ENCODE measurements around the gene ABLIM1. TPM values are rescaled to one million over a fixed set of nuclear protein-coding genes. Genes with fewer than 3 reads are reported as not detected.

ABLIM1 gene
- total RNA-seq, 4 donors from 2014 or later = 56.9 to 108 (median 96.1) TPM

GRCh38 chr10:114506871-114507385 is 151.1 kb downstream of the ABLIM1 start:
- Histone ChIP-seq H3K36me3 (no peaks in the 10 kb centered on the region), H3K9me3 (no peaks in the 10 kb centered on the region), H3K27ac (peak overlapping the region; percentile 73 to 81 (median 78)), H3K27me3 (no peaks in the 10 kb centered on the region), H3K4me3 (no peak overlapping the region), H3K4me1 (peaks cover 23 to 49% (median 34%) of the 10 kb centered on the region in 4 donors)
- intact Hi-C loops (cut with DNase I; ENCODE audit: low total_unique reads) = no loop called here
- DNase-seq = no peak
- WGBS, 2 donors (ENCODE audit: low coverage in 1 of 2) = 56% methylated on average over 3 of the region's 3 CpGs
- TF ChIP-seq CTCF (IDR thresholded peaks at IDR 0.05) (no peak), EP300 (IDR thresholded peaks at IDR 0.05; ENCODE audit: low read depth) (no peak), POLR2AphosphoS5 (IDR thresholded peaks at IDR 0.05) (no peak), POLR2A (IDR thresholded peaks at IDR 0.05) (no peak)
- in situ Hi-C loops (cut with MboI; ENCODE audit: low pct_ligation_motif_present in 1 of 4, low pct_unique_long_range_greater_than_20kb in 1 of 4, low sequenced_read_pairs in 3 of 4) = no loop called here

- WGBS, 2 donors (ENCODE audit: low coverage in 1 of 2) = 43 to 53% methylated on average over 2 to 3 of the region's 3 CpGs
- H3K36me3 ChIP-seq = no peaks in the 10 kb centered on the region
- no peak for DNase-seq
Measured at GRCh38 chr10:114504769-114505579, 153.1 kb downstream of the ABLIM1 start.

GRCh38 chr10:114502074-114502473 is 156.0 kb downstream of the ABLIM1 start:
- WGBS, 2 donors (ENCODE audit: low coverage in 1 of 2) = 94% methylated on average over 1 of the region's 1 CpG; no CpG with 5 or more reads in 1 of the 2 donors
- Histone ChIP-seq H3K4me1 (peaks cover 24 to 58% (median 38%) of the 10 kb centered on the region in 4 donors), H3K4me3 (no peak overlapping the region), H3K27me3 (no peaks in the 10 kb centered on the region), H3K36me3 (no peaks in the 10 kb centered on the region), H3K27ac (peak overlapping the region in 2 of 4 donors; percentile 20 to 88), H3K9me3 (no peaks in the 10 kb centered on the region)
- no peak for TF ChIP-seq POLR2AphosphoS5 (IDR thresholded peaks at IDR 0.05)
- no peak for TF ChIP-seq CTCF (IDR thresholded peaks at IDR 0.05)
- no peak for TF ChIP-seq POLR2A (IDR thresholded peaks at IDR 0.05)
- no peak for TF ChIP-seq EP300 (IDR thresholded peaks at IDR 0.05; ENCODE audit: low read depth)
- no peak for DNase-seq
- intact Hi-C loops (cut with DNase I; ENCODE audit: low total_unique reads) = no loop called here
- in situ Hi-C loops (cut with MboI; ENCODE audit: low pct_ligation_motif_present in 1 of 4, low pct_unique_long_range_greater_than_20kb in 1 of 4, low sequenced_read_pairs in 3 of 4) = no loop called here

More at GRCh38 chr10:114504769-114505579, 153.1 kb downstream of the ABLIM1 start:
- Histone ChIP-seq H3K4me3 (no peak overlapping the region), H3K27ac (peak overlapping the region; percentile 27 to 73 (median 59)), H3K9me3 (no peaks in the 10 kb centered on the region), H3K27me3 (no peaks in the 10 kb centered on the region), H3K4me1 (peaks cover 26 to 64% (median 45%) of the 10 kb centered on the region in 4 donors)
- TF ChIP-seq POLR2AphosphoS5 (IDR thresholded peaks at IDR 0.05) (peak in 2 of 3 donors; percentile 6 to 17), CTCF (IDR thresholded peaks at IDR 0.05) (no peak), EP300 (IDR thresholded peaks at IDR 0.05; ENCODE audit: low read depth) (no peak), POLR2A (IDR thresholded peaks at IDR 0.05) (no peak)
- intact Hi-C loops (cut with DNase I; ENCODE audit: low total_unique reads) = no loop called here
- in situ Hi-C loops (cut with MboI; ENCODE audit: low pct_ligation_motif_present in 1 of 4, low pct_unique_long_range_greater_than_20kb in 1 of 4, low sequenced_read_pairs in 3 of 4) = no loop called here

GRCh38 chr10:114501650-114502049 is 156.4 kb downstream of the ABLIM1 start:
- WGBS, 2 donors (ENCODE audit: low coverage in 1 of 2) = 93% methylated on average over 1 of the region's 1 CpG; no CpG with 5 or more reads in 1 of the 2 donors
- H3K27ac ChIP-seq = peak overlapping the region in 3 of 4 donors; percentile 85 to 90 (median 88)

More at GRCh38 chr10:114501650-114502049, 156.4 kb downstream of the ABLIM1 start:
- TF ChIP-seq CTCF (IDR thresholded peaks at IDR 0.05) = peak in 3 of 5 experiments; percentile 18 to 34 (median 29)
- TF ChIP-seq POLR2A (IDR thresholded peaks at IDR 0.05) = no peak
- intact Hi-C loops (cut with DNase I; ENCODE audit: low total_unique reads) (no loop called here), in situ Hi-C loops (cut with MboI; ENCODE audit: low pct_ligation_motif_present in 1 of 4, low pct_unique_long_range_greater_than_20kb in 1 of 4, low sequenced_read_pairs in 3 of 4) (no loop called here)
- Histone ChIP-seq H3K4me1 (peaks cover 20 to 54% (median 34%) of the 10 kb centered on the region in 4 donors), H3K4me3 (no peak overlapping the region), H3K27me3 (no peaks in the 10 kb centered on the region), H3K36me3 (no peaks in the 10 kb centered on the region), H3K9me3 (no peaks in the 10 kb centered on the region)
- DNase-seq = no peak

All from transverse colon (tissue), 4 donors.